ENCODE data around the gene TNFAIP1. TPM values are rescaled to one million over a fixed set of nuclear protein-coding genes. Genes with fewer than 3 reads are reported as not detected.
"Not testable (repeated sequence)": the region's sequence is repeated elsewhere in the genome, so short reads cannot be mapped to it uniquely, and the experiment has no call there.

TNFAIP1 gene
- total and polyA plus RNA-seq, 2 donors (not counting 1 experiment from before 2014, with no cell fraction given): 23.0 to 40.7 TPM

- H3K27ac ChIP-seq (ENCODE audit: insufficient read depth, low read length): no peak overlapping the region
- no peaks in the 10 kb centered on the region for H3K36me3 ChIP-seq (ENCODE audit: control insufficient read depth, insufficient read depth, low read length)
- no peak overlapping the region for H2AFZ ChIP-seq (ENCODE audit: low read length)
- DNase-seq (ENCODE audit: low read depth in 2 of 2): no peak
- TF ChIP-seq EZH2 (IDR thresholded peaks at IDR 0.05; ENCODE audit: low read length, missing control alignments) (no peak), CTCF (conservative IDR thresholded peaks at IDR 0.05 in 1 of 2, IDR thresholded peaks at IDR 0.05 in 1 of 2; ENCODE audit: low read depth in 1 of 2, low read length in 2 of 2) (no peak)
- H3K4me2 ChIP-seq (ENCODE audit: extremely low read depth, insufficient read depth, low read length): no peak overlapping the region
- no peak overlapping the region for H3K9ac ChIP-seq (ENCODE audit: insufficient read depth, low read length)
- H3K4me1 ChIP-seq (ENCODE audit: control insufficient read depth, extremely low read depth, insufficient read depth, low read length): no peaks in the 10 kb centered on the region
- no peaks in the 10 kb centered on the region for H4K20me1 ChIP-seq (ENCODE audit: control insufficient read depth, extremely low read depth, insufficient read depth, low read length)
- H3K79me2 ChIP-seq (ENCODE audit: control insufficient read depth, insufficient read depth, low read length): no peaks in the 10 kb centered on the region
- H3K27me3 ChIP-seq (ENCODE audit: control insufficient read depth, insufficient read depth, low read length): no peaks in the 10 kb centered on the region
- no peak overlapping the region for H3K4me3 ChIP-seq (replicated peaks in 1 of 4; ENCODE audit: control extremely low read depth in 1 of 4, insufficient read depth in 1 of 4, low read depth in 3 of 4, low read length in 4 of 4)
- H3K9me3 ChIP-seq (ENCODE audit: control insufficient read depth, insufficient read depth, low read depth, low read length): no peaks in the 10 kb centered on the region
Observed at GRCh38 chr17:28291780-28292330, 43.7 kb upstream of the TNFAIP1 start.

- not testable (repeated sequence) for H3K79me2 ChIP-seq (ENCODE audit: control insufficient read depth, insufficient read depth, low read length); H4K20me1 ChIP-seq (ENCODE audit: control insufficient read depth, extremely low read depth, insufficient read depth, low read length); H3K9ac ChIP-seq (ENCODE audit: insufficient read depth, low read length); H3K4me1 ChIP-seq (ENCODE audit: control insufficient read depth, extremely low read depth, insufficient read depth, low read length); H3K27me3 ChIP-seq (ENCODE audit: control insufficient read depth, insufficient read depth, low read length); H2AFZ ChIP-seq (ENCODE audit: low read length); DNase-seq (ENCODE audit: low read depth in 2 of 2); H3K27ac ChIP-seq (ENCODE audit: insufficient read depth, low read length); H3K4me3 ChIP-seq (replicated peaks in 1 of 4; ENCODE audit: control extremely low read depth in 1 of 4, insufficient read depth in 1 of 4, low read depth in 3 of 4, low read length in 4 of 4); H3K9me3 ChIP-seq (ENCODE audit: control insufficient read depth, insufficient read depth, low read depth, low read length); H3K36me3 ChIP-seq (ENCODE audit: control insufficient read depth, insufficient read depth, low read length); H3K4me2 ChIP-seq (ENCODE audit: extremely low read depth, insufficient read depth, low read length)
Observed at GRCh38 chr17:28292878-28293277, 42.7 kb upstream of the TNFAIP1 start.

GRCh38 chr17:28293994-28294393, 41.6 kb upstream of the TNFAIP1 start:
- TF ChIP-seq CTCF (conservative IDR thresholded peaks at IDR 0.05 in 1 of 2, IDR thresholded peaks at IDR 0.05 in 1 of 2; ENCODE audit: low read depth in 1 of 2, low read length in 2 of 2) (no peak), EZH2 (IDR thresholded peaks at IDR 0.05; ENCODE audit: low read length, missing control alignments) (no peak)

More at GRCh38 chr17:28293994-28294393, 41.6 kb upstream of the TNFAIP1 start:
- Histone ChIP-seq H3K27me3 (ENCODE audit: control insufficient read depth, insufficient read depth, low read length) (no peaks in the 10 kb centered on the region), H3K4me2 (ENCODE audit: extremely low read depth, insufficient read depth, low read length) (no peak overlapping the region), H3K27ac (ENCODE audit: insufficient read depth, low read length) (no peak overlapping the region), H2AFZ (ENCODE audit: low read length) (no peak overlapping the region), H4K20me1 (ENCODE audit: control insufficient read depth, extremely low read depth, insufficient read depth, low read length) (no peaks in the 10 kb centered on the region), H3K9ac (ENCODE audit: insufficient read depth, low read length) (no peak overlapping the region), H3K36me3 (ENCODE audit: control insufficient read depth, insufficient read depth, low read length) (no peaks in the 10 kb centered on the region), H3K79me2 (ENCODE audit: control insufficient read depth, insufficient read depth, low read length) (no peaks in the 10 kb centered on the region), H3K4me1 (ENCODE audit: control insufficient read depth, extremely low read depth, insufficient read depth, low read length) (no peaks in the 10 kb centered on the region), H3K9me3 (ENCODE audit: control insufficient read depth, insufficient read depth, low read depth, low read length) (no peaks in the 10 kb centered on the region), H3K4me3 (replicated peaks in 1 of 4; ENCODE audit: control extremely low read depth in 1 of 4, insufficient read depth in 1 of 4, low read depth in 3 of 4, low read length in 4 of 4) (no peak overlapping the region)
- no peak for DNase-seq (ENCODE audit: low read depth in 2 of 2)

Measured in fibroblast of lung (primary cell).